Activated B cell treated with CpG ODN at 0.5 μM for 24 hours (primary cell): Measurements from ENCODE around the gene NHERF2. TPM values are rescaled to one million over a fixed set of nuclear protein-coding genes. Genes with fewer than 3 reads are reported as not detected.

ENCODE experiments used
- ATAC-seq: fragments of 200-7000 bp; cut with Tn5 transposase; one replicate; pipeline ENCODE4 v1.10.0; 2021; ENCODE audit warnings: low read depth, mild to moderate bottlenecking, moderate library complexity
- CTCF ChIA-PET: fragments of 350-600 bp; sonication (Branson Sonifier 250); formaldehyde crosslinking; loops from one replicate; lab custom pipeline; 2021; ENCODE audit warnings: antibody characterized with exemption; lab: Charles Lee
- POLR2A ChIA-PET: fragments of 350-600 bp; sonication (Branson Sonifier 250); formaldehyde crosslinking; loops from one replicate; lab custom pipeline; 2021; ENCODE audit warnings: antibody characterized with exemption; lab: Charles Lee
- DNase-seq: peaks from one replicate; pipeline ENCODE4 v3.0.0; 2022
- H3K27ac Mint-ChIP-seq: one replicate; pipeline ENCODE4 v1.8.0; 2020; ENCODE audit warnings: mixed read lengths
- H3K27me3 Mint-ChIP-seq: one replicate; pipeline ENCODE4 v1.8.0; 2021; ENCODE audit warnings: mixed read lengths
- H3K36me3 Mint-ChIP-seq: one replicate; pipeline ENCODE4 v1.8.0; 2021; ENCODE audit warnings: low read depth, mixed read lengths
- H3K4me1 Mint-ChIP-seq: one replicate; pipeline ENCODE4 v1.8.0; 2021; ENCODE audit warnings: mixed read lengths
- H3K4me3 Mint-ChIP-seq: one replicate; pipeline ENCODE4 v1.8.0; 2020; ENCODE audit warnings: mild to moderate bottlenecking, mixed read lengths
- H3K9me3 Mint-ChIP-seq: one replicate; pipeline ENCODE4 v1.8.0; 2020; ENCODE audit warnings: mixed read lengths
- CTCF ChIP-seq: fragments of 200-600 bp; IDR thresholded peaks from one replicate; pipeline ENCODE4 v1.8.0; 2022; ENCODE audit warnings: antibody characterized with exemption, mild to moderate bottlenecking
- intact Hi-C: fragments of 100-400 bp; cut with micrococcal nuclease; formaldehyde crosslinking; loops from one replicate; pipeline ENCODE4 v1.15.1; 2024
- total RNA-seq: library from RNA; stranded (reverse); gene quantifications from 2 replicates; pipeline ENCODE4 v1.2.3, GENCODE V29; 2022

The NHERF2 gene
- total RNA-seq, 1 donor from 2014 or later, result 0.93 TPM

- Mint-ChIP-seq H3K27ac (no peak overlapping the region), H3K27me3 (no peaks in the 10 kb centered on the region), H3K9me3 (no peaks in the 10 kb centered on the region), H3K4me3 (no peak overlapping the region), H3K4me1 (peaks cover 47% of the 10 kb centered on the region), H3K36me3 (peaks cover 29% of the 10 kb centered on the region)
- intact Hi-C loops, result loop anchor here (5.0 kb wide), 2 partner anchors 202 to 677 kb away; partner anchors contain the start of genes KCTD5 and MLST8
- ChIA-PET POLR2A (interaction anchor here (0.6 to 3.3 kb wide), 4 partner anchors 14 to 295 kb away, joined by 6 to 36 read pairs (median 12); partner anchors contain the start of genes RAB26 and TRAF7), CTCF (interaction anchor here (1.0 kb wide), 1 partner anchor 14 kb away, joined by 3 read pairs; no protein-coding TSS in a partner anchor)
- DNase-seq (no peak), ATAC-seq (no peak)
- no peak for TF ChIP-seq CTCF
Measured at GRCh38 chr16:2005646-2006045, 21.1 kb upstream of the NHERF2 start.

GRCh38 chr16:2006317-2006716 is 20.4 kb upstream of the NHERF2 start:
- Mint-ChIP-seq H3K36me3 (peaks cover 23% of the 10 kb centered on the region), H3K9me3 (no peaks in the 10 kb centered on the region), H3K27me3 (no peaks in the 10 kb centered on the region), H3K4me1 (peaks cover 47% of the 10 kb centered on the region), H3K4me3 (peak overlapping the region; percentile 24), H3K27ac (no peak overlapping the region)
- ChIA-PET POLR2A (interaction anchor here (0.5 kb wide), 1 partner anchor 11 kb away, joined by 3 read pairs; no protein-coding TSS in a partner anchor), CTCF (no interaction called here)
- intact Hi-C loops, result loop anchor here (5.0 kb wide), 2 partner anchors 201 to 676 kb away; partner anchors contain the start of genes KCTD5 and MLST8
- no peak for TF ChIP-seq CTCF
- DNase-seq (no peak), ATAC-seq (no peak)

- Mint-ChIP-seq H3K4me3 (peak overlapping the region; percentile 84), H3K36me3 (peaks cover 17% of the 10 kb centered on the region), H3K4me1 (peaks cover 47% of the 10 kb centered on the region), H3K9me3 (no peaks in the 10 kb centered on the region), H3K27me3 (no peaks in the 10 kb centered on the region), H3K27ac (no peak overlapping the region)
- DNase-seq (no peak), ATAC-seq (no peak)
- ChIA-PET POLR2A (interaction anchor here (1.0 to 3.5 kb wide), 4 partner anchors 15 to 147 kb away, joined by 4 to 22 read pairs (median 16); partner anchors contain the start of genes MSRB1, RPS2 and TRAF7), CTCF (no interaction called here)
- TF ChIP-seq CTCF, result no peak
- intact Hi-C loops, result loop anchor here (5.0 kb wide), 2 partner anchors 200 to 675 kb away; partner anchors contain the start of genes KCTD5 and MLST8
Measured at GRCh38 chr16:2007081-2007836, 19.4 kb upstream of the NHERF2 start.

- CTCF ChIA-PET, result no interaction called here
- intact Hi-C loops, result loop anchor here (2.0 to 5.0 kb wide), 4 partner anchors 15 to 674 kb away; partner anchors contain the start of genes KCTD5, MLST8 and RPS2
- DNase-seq (no peak), ATAC-seq (no peak)
- Mint-ChIP-seq H3K4me3 (peak overlapping the region; percentile 84), H3K36me3 (peaks cover 14% of the 10 kb centered on the region), H3K9me3 (no peaks in the 10 kb centered on the region), H3K4me1 (peaks cover 47% of the 10 kb centered on the region), H3K27me3 (no peaks in the 10 kb centered on the region), H3K27ac (peak overlapping the region; percentile 81)
- TF ChIP-seq CTCF, result no peak
- POLR2A ChIA-PET, result interaction anchor here (0.6 to 3.5 kb wide), 6 partner anchors 16 to 495 kb away, joined by 3 to 22 read pairs (median 8); partner anchors contain the start of genes MSRB1, RPS2 and TRAF7
Measured at GRCh38 chr16:2008009-2008526, 18.6 kb upstream of the NHERF2 start.
